Activated B cell treated with CpG ODN at 0.5 μM for 24 hours (primary cell): Measurements from ENCODE around the gene HOXC6. TPM values are rescaled to one million over a fixed set of nuclear protein-coding genes. Genes with fewer than 3 reads are reported as not detected.

ENCODE experiments used
- ATAC-seq: fragments of 200-7000 bp; cut with Tn5 transposase; one replicate; pipeline ENCODE4 v1.10.0; 2021; ENCODE audit warnings: low read depth, mild to moderate bottlenecking, moderate library complexity
- CTCF ChIA-PET: fragments of 350-600 bp; sonication (Branson Sonifier 250); formaldehyde crosslinking; loops from one replicate; lab custom pipeline; 2021; ENCODE audit warnings: antibody characterized with exemption; lab: Charles Lee
- POLR2A ChIA-PET: fragments of 350-600 bp; sonication (Branson Sonifier 250); formaldehyde crosslinking; loops from one replicate; lab custom pipeline; 2021; ENCODE audit warnings: antibody characterized with exemption; lab: Charles Lee
- DNase-seq: peaks from one replicate; pipeline ENCODE4 v3.0.0; 2022
- H3K27ac Mint-ChIP-seq: one replicate; pipeline ENCODE4 v1.8.0; 2020; ENCODE audit warnings: mixed read lengths
- H3K27me3 Mint-ChIP-seq: one replicate; pipeline ENCODE4 v1.8.0; 2021; ENCODE audit warnings: mixed read lengths
- H3K36me3 Mint-ChIP-seq: one replicate; pipeline ENCODE4 v1.8.0; 2021; ENCODE audit warnings: low read depth, mixed read lengths
- H3K4me1 Mint-ChIP-seq: one replicate; pipeline ENCODE4 v1.8.0; 2021; ENCODE audit warnings: mixed read lengths
- H3K4me3 Mint-ChIP-seq: one replicate; pipeline ENCODE4 v1.8.0; 2020; ENCODE audit warnings: mild to moderate bottlenecking, mixed read lengths
- H3K9me3 Mint-ChIP-seq: one replicate; pipeline ENCODE4 v1.8.0; 2020; ENCODE audit warnings: mixed read lengths
- CTCF ChIP-seq: fragments of 200-600 bp; IDR thresholded peaks from one replicate; pipeline ENCODE4 v1.8.0; 2022; ENCODE audit warnings: antibody characterized with exemption, mild to moderate bottlenecking
- intact Hi-C: fragments of 100-400 bp; cut with micrococcal nuclease; formaldehyde crosslinking; loops from one replicate; pipeline ENCODE4 v1.15.1; 2024
- total RNA-seq: library from RNA; stranded (reverse); gene quantifications from 2 replicates; pipeline ENCODE4 v1.2.3, GENCODE V29; 2022

The HOXC6 gene
- total RNA-seq, 1 donor from 2014 or later: not detected

GRCh38 chr12:54053003-54053750 lies 24.9 kb downstream of the HOXC6 start:
- Mint-ChIP-seq H3K27ac (peak overlapping the region; percentile 89), H3K27me3 (peaks cover 33% of the 10 kb centered on the region), H3K9me3 (no peaks in the 10 kb centered on the region), H3K4me3 (peak overlapping the region; percentile 88), H3K36me3 (no peaks in the 10 kb centered on the region), H3K4me1 (peaks cover 50% of the 10 kb centered on the region)
- no peak for TF ChIP-seq CTCF
- peak; percentile 45 for DNase-seq
- ChIA-PET POLR2A (interaction anchor here (0.6 to 3.7 kb wide), 16 partner anchors 8 to 1921 kb away, joined by 3 to 29 read pairs (median 4); partner anchors contain the start of genes CBX5, HNRNPA1, HOXC5 and RAB5B), CTCF (interaction anchor here (0.8 to 2.7 kb wide), 9 partner anchors 12 to 148 kb away, joined by 3 to 15 read pairs (median 4); partner anchors contain the start of genes HOXC5 and SMUG1)
- peak; percentile 72 for ATAC-seq
- intact Hi-C loops: loop anchor here (1.0 to 5.0 kb wide), 6 partner anchors 18 to 326 kb away; partner anchors contain the start of genes CALCOCO1, CBX5, HNRNPA1 and HOXC12

- no peaks in the 10 kb centered on the region for H3K9me3 Mint-ChIP-seq
- TF ChIP-seq CTCF: no peak
- H3K4me1 Mint-ChIP-seq: peaks cover 50% of the 10 kb centered on the region
- DNase-seq (no peak), ATAC-seq (peak; percentile 75)
- H3K36me3 Mint-ChIP-seq: peaks cover 2% of the 10 kb centered on the region
- H3K4me3 Mint-ChIP-seq: peak within 1 kb of the TSS; percentile 88
- CTCF ChIA-PET: interaction anchor here (1.1 to 2.7 kb wide), 5 partner anchors 22 to 148 kb away, joined by 3 to 15 read pairs (median 5); partner anchors contain the start of genes HOXC5 and SMUG1
- intact Hi-C loops: loop anchor here (1.0 to 5.0 kb wide), 6 partner anchors 19 to 327 kb away; partner anchors contain the start of genes CALCOCO1, CBX5, HNRNPA1 and HOXC12
- peaks cover 25% of the 10 kb centered on the region for H3K27me3 Mint-ChIP-seq
- H3K27ac Mint-ChIP-seq: peak within 1 kb of the TSS; percentile 89
- POLR2A ChIA-PET: interaction anchor here (0.6 to 3.7 kb wide), 16 partner anchors 9 to 1920 kb away, joined by 3 to 29 read pairs (median 5); partner anchors contain the start of genes CBX5, HNRNPA1, HOXC5 and RAB5B
Observed at GRCh38 chr12:54053751-54054741, 25.8 kb downstream of the HOXC6 start, which contains the start of gene HOXC4. Gene HOXC4 (plus strand): TSS chr12:54053835. CDS start chr12:54053923, 88 bp downstream.

- Mint-ChIP-seq H3K4me3 (peak overlapping the region; percentile 88), H3K4me1 (peaks cover 50% of the 10 kb centered on the region), H3K27ac (no peak overlapping the region), H3K9me3 (no peaks in the 10 kb centered on the region), H3K36me3 (peaks cover 2% of the 10 kb centered on the region), H3K27me3 (peaks cover 19% of the 10 kb centered on the region)
- CTCF ChIA-PET: no interaction called here
- DNase-seq (no peak), ATAC-seq (no peak)
- intact Hi-C loops: loop anchor here (5.0 kb wide), 1 partner anchor 102 kb away; the partner anchor contains the start of gene HOXC12
- POLR2A ChIA-PET: interaction anchor here (0.6 to 3.7 kb wide), 3 partner anchors 135 to 162 kb away, joined by 5 to 29 read pairs (median 6); partner anchors contain the start of gene SMUG1
- TF ChIP-seq CTCF: no peak
Observed at GRCh38 chr12:54054742-54055194, 26.5 kb downstream of the HOXC6 start.

- no peak for TF ChIP-seq CTCF
- H3K9me3 Mint-ChIP-seq: no peaks in the 10 kb centered on the region
- DNase-seq: no peak
- peaks cover 17% of the 10 kb centered on the region for H3K27me3 Mint-ChIP-seq
- H3K4me3 Mint-ChIP-seq: peak overlapping the region; percentile 35
- ChIA-PET CTCF (no interaction called here), POLR2A (no interaction called here)
- intact Hi-C loops: no loop called here
- peaks cover 42% of the 10 kb centered on the region for H3K4me1 Mint-ChIP-seq
- ATAC-seq: no peak
- no peak overlapping the region for H3K27ac Mint-ChIP-seq
- peaks cover 2% of the 10 kb centered on the region for H3K36me3 Mint-ChIP-seq
Observed at GRCh38 chr12:54055552-54055951, 27.3 kb downstream of the HOXC6 start.
